Measurements from ENCODE around the gene MICB.
"Not testable (repeated sequence)": the region's sequence is repeated elsewhere in the genome, so short reads cannot be mapped to it uniquely, and the experiment has no call there.

The MICB gene

GRCh38 chr6:31497531-31498476 is at the start of gene MICB:
Gene MICB (plus strand): TSS chr6:31498145. CDS start chr6:31498194, 49 bp downstream.
- DNase-seq, result peak; percentile 66

GRCh38 chr6:31450751-31451150 is 47.2 kb upstream of the MICB start:
- no peak for DNase-seq

- DNase-seq, result no peak
Observed at GRCh38 chr6:31452859-31453258, 45.1 kb upstream of the MICB start.

GRCh38 chr6:31453259-31453658 is 44.7 kb upstream of the MICB start:
- no peak for DNase-seq

- DNase-seq, result not testable (repeated sequence)
Observed at GRCh38 chr6:31459864-31460263, 38.1 kb upstream of the MICB start.

GRCh38 chr6:31460361-31461025 is 37.5 kb upstream of the MICB start:
- no peak for DNase-seq

- DNase-seq, result no peak
Observed at GRCh38 chr6:31462026-31462963, 35.6 kb upstream of the MICB start.

- peak; percentile 64 for DNase-seq
Observed at GRCh38 chr6:31462964-31463870, 34.7 kb upstream of the MICB start.

GRCh38 chr6:31464252-31465184 is 33.4 kb upstream of the MICB start:
- no peak for DNase-seq

GRCh38 chr6:31465185-31465536 is 32.8 kb upstream of the MICB start:
- no peak for DNase-seq

- DNase-seq, result no peak
Observed at GRCh38 chr6:31465718-31466117, 32.2 kb upstream of the MICB start.

GRCh38 chr6:31466466-31466865 is 31.5 kb upstream of the MICB start:
- DNase-seq, result no peak

GRCh38 chr6:31467151-31467550 is 30.8 kb upstream of the MICB start:
- DNase-seq, result no peak

- no peak for DNase-seq
Observed at GRCh38 chr6:31468311-31468710, 29.6 kb upstream of the MICB start.

- DNase-seq, result no peak
Observed at GRCh38 chr6:31470801-31471200, 27.1 kb upstream of the MICB start.

GRCh38 chr6:31471711-31472110 is 26.2 kb upstream of the MICB start:
- no peak for DNase-seq

- DNase-seq, result no peak
Observed at GRCh38 chr6:31472259-31472658, 25.7 kb upstream of the MICB start.

GRCh38 chr6:31473244-31473643 is 24.7 kb upstream of the MICB start:
- no peak for DNase-seq

GRCh38 chr6:31473780-31474761 is 23.9 kb upstream of the MICB start:
- no peak for DNase-seq
